CD4-positive, alpha-beta T cell (primary cell): ENCODE measurements around the gene WDR38. TPM values are rescaled to one million over a fixed set of nuclear protein-coding genes. Genes with fewer than 3 reads are reported as not detected.
A peak's percentile ranks its signal among the peaks of the same experiment; 100 is the strongest.

Experiments used
- ATAC-seq: fragments of 200-7000 bp; cut with Tn5 transposase; one replicate; pipeline ENCODE4 v1.10.0; 2022; ENCODE audit warnings: mild to moderate bottlenecking; ENCODE audit not compliant: poor library complexity
- CTCF ChIA-PET: fragments of 350-600 bp; sonication (Branson Sonifier 250); formaldehyde crosslinking; loops from one replicate; lab custom pipeline; 2021; ENCODE audit warnings: antibody characterized with exemption, inconsistent platforms; lab: Charles Lee
- POLR2A ChIA-PET: fragments of 350-600 bp; sonication (Branson Sonifier 250); formaldehyde crosslinking; loops from one replicate; lab custom pipeline; 2021; ENCODE audit warnings: antibody characterized with exemption, inconsistent platforms; lab: Charles Lee
- DNase-seq, 14 experiments: peaks; one replicate each; pipeline ENCODE4 v3.0.0-alpha.2; 2013 to 2020; ENCODE audit warnings: mixed read lengths in 2 of 14
- H3K27ac ChIP-seq, 2 donors: one replicate each; pipeline versions ENCODE4 v1.5.1 to v1.7.0; 2013; ENCODE audit warnings: low read length in 2 of 2, low read depth in 1 of 2, mild to moderate bottlenecking in 1 of 2
- H3K27me3 ChIP-seq, 2 experiments: 1 replicate in 1 of 2; 2 replicates in 1 of 2; pipeline versions ENCODE4 v1.6.1 to v1.7.0; 2013; ENCODE audit warnings: low read length in 2 of 2, control low read depth in 1 of 2, mild to moderate bottlenecking in 1 of 2, moderate library complexity in 1 of 2; ENCODE audit not compliant: insufficient read depth in 2 of 2, control insufficient read depth in 1 of 2
- H3K36me3 ChIP-seq: one replicate; pipeline ENCODE4 v1.6.1; 2013; ENCODE audit warnings: low read length, control low read depth; ENCODE audit not compliant: insufficient read depth
- H3K4me1 ChIP-seq: one replicate; pipeline ENCODE4 v1.6.1; 2013; ENCODE audit warnings: low read length, control low read depth; ENCODE audit not compliant: insufficient read depth
- H3K4me3 ChIP-seq: one replicate; pipeline ENCODE4 v1.5.1; 2013; ENCODE audit warnings: mild to moderate bottlenecking, low read length, moderate library complexity
- H3K9me3 ChIP-seq, 2 experiments: 1 replicate in 1 of 2; 2 replicates in 1 of 2; pipeline versions ENCODE4 v1.6.1 to v1.7.0; 2013; ENCODE audit warnings: low read length in 2 of 2, mild to moderate bottlenecking in 2 of 2, control low read depth in 1 of 2, moderate library complexity in 1 of 2; ENCODE audit not compliant: control insufficient read depth in 1 of 2, insufficient read depth in 1 of 2
- H3K27ac Mint-ChIP-seq: one replicate; pipeline ENCODE4 v1.8.0; 2020; ENCODE audit warnings: mixed read lengths
- H3K27me3 Mint-ChIP-seq: one replicate; pipeline ENCODE4 v1.8.0; 2021; ENCODE audit warnings: mixed read lengths
- H3K36me3 Mint-ChIP-seq: one replicate; pipeline ENCODE4 v1.8.0; 2021; ENCODE audit warnings: low read depth, mixed read lengths
- H3K4me1 Mint-ChIP-seq: one replicate; pipeline ENCODE4 v1.8.0; 2021; ENCODE audit warnings: low read depth, mixed read lengths
- H3K4me3 Mint-ChIP-seq: one replicate; pipeline ENCODE4 v1.8.0; 2020; ENCODE audit warnings: mild to moderate bottlenecking, mixed read lengths
- H3K9me3 Mint-ChIP-seq: one replicate; pipeline ENCODE4 v1.8.0; 2020; ENCODE audit warnings: mixed read lengths
- CTCF ChIP-seq: fragments of 200-600 bp; IDR thresholded peaks from one replicate; pipeline ENCODE4 v1.8.0; 2022; ENCODE audit warnings: antibody characterized with exemption, mild to moderate bottlenecking
- intact Hi-C, 2 experiments: fragments of 100-400 bp; cut with DNase I in 1 of 2; cut with micrococcal nuclease in 1 of 2; formaldehyde crosslinking; loops; one replicate each; pipeline versions ENCODE4 v1.15.1 to v1.9.0; 2023 to 2025; cut with DNase I, micrococcal nuclease
- total RNA-seq, 174 experiments: library from RNA in 2 of 174; stranded (reverse) in 2 of 174; gene quantifications; one replicate each; pipeline ENCODE4 v1.2.3 and lab custom pipeline; 2021 to 2026

WDR38 gene
- total RNA-seq, 2 experiments from 2014 or later: not detected

- peaks cover 54% of the 10 kb centered on the region for H3K4me1 Mint-ChIP-seq
- peak; percentile 47 for ATAC-seq
Observed at GRCh38 chr9:124869986-124870560, 16.8 kb downstream of the WDR38 start.

GRCh38 chr9:124870723-124871122 is 17.5 kb downstream of the WDR38 start:
- Histone ChIP-seq H3K27me3 (no peaks in the 10 kb centered on the region), H3K36me3 (peaks cover 40% of the 10 kb centered on the region), H3K4me3 (peak overlapping the region; percentile 84), H3K27ac (peak overlapping the region; percentile 87 to 96), H3K9me3 (no peaks in the 10 kb centered on the region), H3K4me1 (peaks cover 71% of the 10 kb centered on the region)
- peaks cover 57% of the 10 kb centered on the region for H3K36me3 Mint-ChIP-seq
- POLR2A ChIA-PET: interaction anchor here (0.7 to 1.4 kb wide), 2 partner anchors 9 to 255 kb away, joined by 3 to 21 read pairs; partner anchors contain the start of genes ARPC5L and RPL35
- no peak for TF ChIP-seq CTCF
- no peak for ATAC-seq
- peaks cover 54% of the 10 kb centered on the region for H3K4me1 Mint-ChIP-seq
- CTCF ChIA-PET: interaction anchor here (1.1 to 3.6 kb wide), 4 partner anchors 9 to 98 kb away, joined by 3 to 21 read pairs (median 6); partner anchors contain the start of genes ARPC5L, RPL35 and WDR38
- peak overlapping the region; percentile 92 for H3K4me3 Mint-ChIP-seq
- H3K9me3 Mint-ChIP-seq: no peaks in the 10 kb centered on the region
- peak in 1 of 14 experiments; percentile 38 for DNase-seq
- intact Hi-C loops: no loop called here
- peak overlapping the region; percentile 92 for H3K27ac Mint-ChIP-seq
- H3K27me3 Mint-ChIP-seq: no peaks in the 10 kb centered on the region

More at GRCh38 chr9:124869986-124870560, 16.8 kb downstream of the WDR38 start:
- H3K36me3 ChIP-seq: peaks cover 33% of the 10 kb centered on the region
- TF ChIP-seq CTCF: no peak
- H3K4me3 ChIP-seq: peak overlapping the region; percentile 84
- ChIA-PET CTCF (interaction anchor here (1.1 to 3.6 kb wide), 4 partner anchors 9 to 98 kb away, joined by 3 to 21 read pairs (median 6); partner anchors contain the start of genes ARPC5L, RPL35 and WDR38), POLR2A (interaction anchor here (0.5 to 1.8 kb wide), 7 partner anchors 9 to 451 kb away, joined by 3 to 21 read pairs (median 4); partner anchors contain the start of genes ARPC5L, HSPA5, NR6A1 and RPL35)
- H3K9me3 Mint-ChIP-seq: no peaks in the 10 kb centered on the region
- H3K27me3 Mint-ChIP-seq: no peaks in the 10 kb centered on the region
- H3K27me3 ChIP-seq: no peaks in the 10 kb centered on the region
- peaks cover 50% of the 10 kb centered on the region for H3K36me3 Mint-ChIP-seq
- peak overlapping the region; percentile 87 to 96 for H3K27ac ChIP-seq
- intact Hi-C loops: loop anchor here (2.0 to 10.0 kb wide), 8 partner anchors 71 to 837 kb away; partner anchors contain the start of genes HSPA5 (in 2 of the 2), GOLGA1 (in 1 of the 2), MAPKAP1 (in 1 of the 2) and PSMB7 (in 1 of the 2)
- H3K4me3 Mint-ChIP-seq: peak overlapping the region; percentile 92
- DNase-seq: peak; percentile 51 to 93 (median 72)
- no peaks in the 10 kb centered on the region for H3K9me3 ChIP-seq
- peak overlapping the region; percentile 92 for H3K27ac Mint-ChIP-seq
- peaks cover 71% of the 10 kb centered on the region for H3K4me1 ChIP-seq

- intact Hi-C loops: no loop called here
- ChIA-PET CTCF (interaction anchor here (1.2 to 3.6 kb wide), 2 partner anchors 10 to 18 kb away, joined by 6 to 21 read pairs; partner anchors contain the start of genes ARPC5L, RPL35 and WDR38), POLR2A (interaction anchor here (0.7 to 2.4 kb wide), 2 partner anchors 10 to 23 kb away, joined by 3 to 15 read pairs; partner anchors contain the start of genes ARPC5L and RPL35)
- peaks cover 54% of the 10 kb centered on the region for H3K4me1 Mint-ChIP-seq
- Histone ChIP-seq H3K4me1 (peaks cover 71% of the 10 kb centered on the region), H3K27me3 (no peaks in the 10 kb centered on the region), H3K9me3 (no peaks in the 10 kb centered on the region), H3K4me3 (peak overlapping the region; percentile 84), H3K27ac (peak overlapping the region; percentile 87 to 96), H3K36me3 (peaks cover 44% of the 10 kb centered on the region)
- H3K4me3 Mint-ChIP-seq: peak overlapping the region; percentile 92
- no peak for TF ChIP-seq CTCF
- peak overlapping the region; percentile 92 for H3K27ac Mint-ChIP-seq
- H3K36me3 Mint-ChIP-seq: peaks cover 61% of the 10 kb centered on the region
- ATAC-seq: no peak
- H3K27me3 Mint-ChIP-seq: no peaks in the 10 kb centered on the region
- peak in 1 of 14 experiments; percentile 23 for DNase-seq
- no peaks in the 10 kb centered on the region for H3K9me3 Mint-ChIP-seq
Observed at GRCh38 chr9:124871156-124871561, 17.9 kb downstream of the WDR38 start.
